HL-60 (cell line): Measurements from ENCODE around the gene STK17B.

ENCODE experiments used
- DNase-seq, 2 experiments: peaks; one replicate each; pipeline ENCODE4 v3.0.0-alpha.2; 2010 to 2020; ENCODE audit warnings: low read depth in 1 of 2, low spot score in 1 of 2
- H3K27ac ChIP-seq: fragments of 250-450 bp; sonication (Bioruptor Pico); replicated peaks from 2 replicates; pipeline ENCODE4 v1.5.1; 2020; ENCODE audit warnings: mild to moderate bottlenecking, moderate library complexity
- H3K27me3 ChIP-seq: fragments of 250-450 bp; sonication (Bioruptor Pico); 2 replicates; pipeline ENCODE4 v1.5.1; 2021; ENCODE audit warnings: mild to moderate bottlenecking, moderate library complexity; ENCODE audit not compliant: insufficient read depth, poor library complexity, severe bottlenecking
- H3K4me3 ChIP-seq: replicated peaks from 2 replicates; pipeline ENCODE4 v1.5.1; 2011; ENCODE audit warnings: mild to moderate bottlenecking, control low read depth, low read length; ENCODE audit not compliant: insufficient read depth
- GABPA ChIP-seq: IDR thresholded peaks from 2 replicates; pipeline ENCODE4 v1.6.1; 2012; ENCODE audit warnings: low read depth
- POLR2AphosphoS5 ChIP-seq: IDR thresholded peaks from 2 replicates; pipeline ENCODE4 v1.6.1; 2012; ENCODE audit warnings: low read depth
- SPI1 ChIP-seq: IDR thresholded peaks from 2 replicates; pipeline ENCODE4 v1.6.1; 2012; ENCODE audit warnings: low read depth, mild to moderate bottlenecking, borderline replicate concordance
- TF ChIP-seq, protein P1 (sequence below): IDR thresholded peaks from one replicate; pipeline ENCODE4 v1.5.1; 2011; ENCODE audit warnings: low read length, control low read depth, inconsistent platforms; ENCODE audit not compliant: insufficient read depth
- TF ChIP-seq, protein P2 (sequence below): IDR thresholded peaks from 2 replicates; pipeline ENCODE4 v1.6.1; 2012; ENCODE audit warnings: low read depth; ENCODE audit not compliant: insufficient replicate concordance

STK17B gene

DNA sequence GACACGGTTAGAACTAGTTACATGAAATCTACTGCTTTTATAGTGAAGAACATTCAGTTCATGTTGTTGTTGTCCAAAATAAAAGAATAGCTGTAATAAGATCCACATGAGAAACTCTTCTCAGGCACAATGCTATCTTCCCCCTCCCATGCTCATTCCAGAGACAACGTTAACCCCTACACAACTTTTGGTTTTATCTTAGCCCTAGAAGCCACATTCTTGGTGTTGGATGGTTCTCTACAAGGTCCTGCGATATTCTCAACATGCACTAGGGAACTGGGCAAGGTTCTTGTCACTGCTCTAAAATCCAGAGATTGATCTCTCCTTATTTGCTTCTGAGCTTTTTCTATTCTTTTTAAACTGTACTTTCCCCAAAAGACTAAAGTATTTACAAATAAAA, 51.5 kb downstream of the STK17B start:
- Histone ChIP-seq H3K4me3 (no peak overlapping the region), H3K27ac (no peak overlapping the region), H3K27me3 (no peaks in the 10 kb centered on the region)
- TF ChIP-seq POLR2AphosphoS5 (no peak), GABPA (no peak), SPI1 (no peak)
- TF ChIP-seq, protein P1, sequence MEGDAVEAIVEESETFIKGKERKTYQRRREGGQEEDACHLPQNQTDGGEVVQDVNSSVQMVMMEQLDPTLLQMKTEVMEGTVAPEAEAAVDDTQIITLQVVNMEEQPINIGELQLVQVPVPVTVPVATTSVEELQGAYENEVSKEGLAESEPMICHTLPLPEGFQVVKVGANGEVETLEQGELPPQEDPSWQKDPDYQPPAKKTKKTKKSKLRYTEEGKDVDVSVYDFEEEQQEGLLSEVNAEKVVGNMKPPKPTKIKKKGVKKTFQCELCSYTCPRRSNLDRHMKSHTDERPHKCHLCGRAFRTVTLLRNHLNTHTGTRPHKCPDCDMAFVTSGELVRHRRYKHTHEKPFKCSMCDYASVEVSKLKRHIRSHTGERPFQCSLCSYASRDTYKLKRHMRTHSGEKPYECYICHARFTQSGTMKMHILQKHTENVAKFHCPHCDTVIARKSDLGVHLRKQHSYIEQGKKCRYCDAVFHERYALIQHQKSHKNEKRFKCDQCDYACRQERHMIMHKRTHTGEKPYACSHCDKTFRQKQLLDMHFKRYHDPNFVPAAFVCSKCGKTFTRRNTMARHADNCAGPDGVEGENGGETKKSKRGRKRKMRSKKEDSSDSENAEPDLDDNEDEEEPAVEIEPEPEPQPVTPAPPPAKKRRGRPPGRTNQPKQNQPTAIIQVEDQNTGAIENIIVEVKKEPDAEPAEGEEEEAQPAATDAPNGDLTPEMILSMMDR: no peak
- TF ChIP-seq, protein P2, sequence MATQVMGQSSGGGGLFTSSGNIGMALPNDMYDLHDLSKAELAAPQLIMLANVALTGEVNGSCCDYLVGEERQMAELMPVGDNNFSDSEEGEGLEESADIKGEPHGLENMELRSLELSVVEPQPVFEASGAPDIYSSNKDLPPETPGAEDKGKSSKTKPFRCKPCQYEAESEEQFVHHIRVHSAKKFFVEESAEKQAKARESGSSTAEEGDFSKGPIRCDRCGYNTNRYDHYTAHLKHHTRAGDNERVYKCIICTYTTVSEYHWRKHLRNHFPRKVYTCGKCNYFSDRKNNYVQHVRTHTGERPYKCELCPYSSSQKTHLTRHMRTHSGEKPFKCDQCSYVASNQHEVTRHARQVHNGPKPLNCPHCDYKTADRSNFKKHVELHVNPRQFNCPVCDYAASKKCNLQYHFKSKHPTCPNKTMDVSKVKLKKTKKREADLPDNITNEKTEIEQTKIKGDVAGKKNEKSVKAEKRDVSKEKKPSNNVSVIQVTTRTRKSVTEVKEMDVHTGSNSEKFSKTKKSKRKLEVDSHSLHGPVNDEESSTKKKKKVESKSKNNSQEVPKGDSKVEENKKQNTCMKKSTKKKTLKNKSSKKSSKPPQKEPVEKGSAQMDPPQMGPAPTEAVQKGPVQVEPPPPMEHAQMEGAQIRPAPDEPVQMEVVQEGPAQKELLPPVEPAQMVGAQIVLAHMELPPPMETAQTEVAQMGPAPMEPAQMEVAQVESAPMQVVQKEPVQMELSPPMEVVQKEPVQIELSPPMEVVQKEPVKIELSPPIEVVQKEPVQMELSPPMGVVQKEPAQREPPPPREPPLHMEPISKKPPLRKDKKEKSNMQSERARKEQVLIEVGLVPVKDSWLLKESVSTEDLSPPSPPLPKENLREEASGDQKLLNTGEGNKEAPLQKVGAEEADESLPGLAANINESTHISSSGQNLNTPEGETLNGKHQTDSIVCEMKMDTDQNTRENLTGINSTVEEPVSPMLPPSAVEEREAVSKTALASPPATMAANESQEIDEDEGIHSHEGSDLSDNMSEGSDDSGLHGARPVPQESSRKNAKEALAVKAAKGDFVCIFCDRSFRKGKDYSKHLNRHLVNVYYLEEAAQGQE: no peak
- DNase-seq: no peak

DNA sequence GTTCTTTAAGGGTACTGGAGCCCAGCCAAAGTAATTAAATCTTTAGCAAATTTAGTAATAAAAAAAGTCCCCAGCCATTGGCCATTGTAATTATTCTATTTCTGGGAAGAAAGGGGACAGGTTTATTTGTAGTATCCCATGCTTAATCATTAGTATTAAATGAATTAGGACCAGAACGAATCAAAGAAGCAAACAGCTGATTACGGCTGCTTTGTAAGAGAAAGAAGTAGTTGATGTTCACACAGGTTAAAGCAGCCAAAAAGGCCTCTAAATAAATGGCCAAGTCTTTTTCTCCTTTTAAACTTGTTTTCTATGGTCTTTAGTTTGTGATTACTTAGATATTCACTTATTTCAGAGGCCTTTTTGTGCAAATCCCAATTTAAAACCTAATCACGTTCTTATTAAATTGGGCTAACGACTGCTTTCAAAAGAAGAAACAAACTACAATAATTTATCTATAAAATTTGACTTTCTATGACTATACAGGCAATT, 54.1 kb downstream of the STK17B start:
- no peak for DNase-seq
- no peaks in the 10 kb centered on the region for H3K27me3 ChIP-seq
- H3K4me3 ChIP-seq: no peak overlapping the region
- TF ChIP-seq GABPA (no peak), POLR2AphosphoS5 (no peak), SPI1 (no peak)
- TF ChIP-seq, protein P1: no peak
- TF ChIP-seq, protein P2: no peak
- no peak overlapping the region for H3K27ac ChIP-seq

DNA sequence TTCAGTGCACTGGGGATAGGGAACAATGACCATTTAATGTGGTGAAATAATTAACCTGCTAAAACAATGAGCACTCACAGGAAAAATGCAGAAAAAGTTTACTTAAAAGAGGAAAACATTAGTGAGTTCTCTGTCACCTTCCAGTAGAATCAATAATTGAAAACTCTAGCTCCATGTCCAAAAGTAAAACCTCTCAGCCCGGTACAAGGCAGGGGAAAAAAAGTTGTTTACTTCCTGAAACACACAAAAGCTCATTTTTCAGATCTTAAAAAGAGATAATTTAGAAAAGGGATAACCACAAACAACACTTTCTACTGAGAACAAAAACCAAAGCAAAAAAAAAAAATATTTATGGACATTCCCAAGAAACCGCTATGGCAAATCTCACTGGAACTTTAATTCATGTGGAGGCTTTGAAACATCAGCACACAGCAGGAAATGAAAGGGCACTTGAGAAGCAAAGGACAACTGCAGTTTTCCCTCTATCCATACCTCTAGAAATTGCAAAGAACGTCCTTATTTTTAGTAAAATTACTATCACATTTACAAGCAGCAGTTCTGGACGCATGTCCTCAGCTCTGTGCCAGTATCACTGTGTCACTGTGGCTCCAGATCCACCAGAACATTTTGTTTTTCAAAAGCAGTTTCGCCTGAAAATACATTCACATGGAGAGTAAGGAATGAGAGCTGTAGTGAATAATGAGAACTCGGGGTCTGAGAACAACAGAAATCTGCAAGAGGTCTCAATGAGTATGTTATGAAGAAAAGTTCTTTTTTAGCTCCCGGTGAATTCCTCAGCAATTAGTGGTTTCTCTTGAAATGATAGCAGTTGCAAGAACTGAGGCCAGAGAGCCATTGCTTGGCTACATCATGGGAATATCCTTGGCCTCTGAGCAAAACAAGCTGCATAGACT, 58.1 kb downstream of the STK17B start:
- DNase-seq: no peak
- Histone ChIP-seq H3K4me3 (no peak overlapping the region), H3K27me3 (no peaks in the 10 kb centered on the region), H3K27ac (no peak overlapping the region)
- TF ChIP-seq, protein P1: no peak
- TF ChIP-seq GABPA (no peak), SPI1 (no peak), POLR2AphosphoS5 (no peak)
- TF ChIP-seq, protein P2: no peak
